Naive thymus-derived CD4-positive, alpha-beta T cell (primary cell): ENCODE results near the gene SS18L1. TPM values are rescaled to one million over a fixed set of nuclear protein-coding genes. Genes with fewer than 3 reads are reported as not detected.

ENCODE experiments used
- ATAC-seq: fragments of 150-1000 bp; cut with Tn5 transposase; 2 replicates; pipeline ENCODE4 v1.10.0; 2021; ENCODE audit warnings: mild to moderate bottlenecking, moderate library complexity
- CTCF ChIA-PET: fragments of 350-600 bp; sonication (Branson Sonifier 250); formaldehyde crosslinking; loops from one replicate; lab custom pipeline; 2021; ENCODE audit warnings: antibody characterized with exemption; lab: Charles Lee
- POLR2A ChIA-PET: fragments of 350-600 bp; sonication (Branson Sonifier 250); formaldehyde crosslinking; loops from one replicate; lab custom pipeline; 2021; ENCODE audit warnings: antibody characterized with exemption, inconsistent platforms; lab: Charles Lee
- DNase-seq, 9 donors: peaks; one replicate each; pipeline versions ENCODE4 v3.0.0 to v3.0.0-alpha.2; 2020 to 2022; ENCODE audit warnings: mixed read lengths in 1 of 9
- H3K27ac ChIP-seq: one replicate; pipeline ENCODE4 v1.7.0; 2013; ENCODE audit warnings: mild to moderate bottlenecking, low read depth, low read length, moderate library complexity
- H3K27me3 ChIP-seq, 2 donors: one replicate each; pipeline ENCODE4 v1.7.0; 2013; ENCODE audit warnings: low read length in 2 of 2, mild to moderate bottlenecking in 2 of 2, moderate library complexity in 2 of 2; ENCODE audit not compliant: control insufficient read depth in 2 of 2, insufficient read depth in 2 of 2
- H3K36me3 ChIP-seq, 3 experiments: 1 replicate in 2 of 3; 2 replicates in 1 of 3; pipeline ENCODE4 v1.7.0; 2013; ENCODE audit warnings: low read length in 3 of 3, mild to moderate bottlenecking in 3 of 3, moderate library complexity in 1 of 3; ENCODE audit not compliant: insufficient read depth in 3 of 3, control insufficient read depth in 2 of 3
- H3K4me1 ChIP-seq, 2 donors: one replicate each; pipeline ENCODE4 v1.7.0; 2013; ENCODE audit warnings: low read length in 2 of 2, mild to moderate bottlenecking in 2 of 2, moderate library complexity in 1 of 2; ENCODE audit not compliant: control insufficient read depth in 2 of 2, insufficient read depth in 2 of 2
- H3K4me3 ChIP-seq: 2 replicates; pipeline ENCODE4 v1.7.0; 2013; ENCODE audit warnings: mild to moderate bottlenecking, low read length
- H3K9me3 ChIP-seq, 3 experiments: 1 replicate in 2 of 3; 2 replicates in 1 of 3; pipeline ENCODE4 v1.7.0; 2013; ENCODE audit warnings: low read length in 3 of 3; ENCODE audit not compliant: control insufficient read depth in 2 of 3
- H3K27ac Mint-ChIP-seq, 9 donors: one replicate each; pipeline ENCODE4 v1.8.0; 2020 to 2022; ENCODE audit warnings: mixed read lengths in 9 of 9, mild to moderate bottlenecking in 8 of 9, moderate library complexity in 5 of 9, inconsistent platforms in 2 of 9
- H3K27me3 Mint-ChIP-seq, 5 donors: one replicate each; pipeline ENCODE4 v1.8.0; 2021 to 2022; ENCODE audit warnings: mixed read lengths in 5 of 5, mild to moderate bottlenecking in 1 of 5
- H3K36me3 Mint-ChIP-seq, 5 donors: one replicate each; pipeline ENCODE4 v1.8.0; 2020 to 2022; ENCODE audit warnings: mixed read lengths in 5 of 5, mild to moderate bottlenecking in 3 of 5, inconsistent platforms in 1 of 5
- H3K4me1 Mint-ChIP-seq, 7 donors: one replicate each; pipeline ENCODE4 v1.8.0; 2020 to 2022; ENCODE audit warnings: mixed read lengths in 7 of 7, mild to moderate bottlenecking in 3 of 7, inconsistent platforms in 1 of 7
- H3K4me3 Mint-ChIP-seq, 10 donors: one replicate each; pipeline ENCODE4 v1.8.0; 2020 to 2022; ENCODE audit warnings: mild to moderate bottlenecking in 10 of 10, mixed read lengths in 10 of 10, moderate library complexity in 6 of 10, inconsistent platforms in 2 of 10
- H3K9me3 Mint-ChIP-seq, 11 donors: one replicate each; pipeline ENCODE4 v1.8.0; 2020 to 2022; ENCODE audit warnings: mixed read lengths in 11 of 11, mild to moderate bottlenecking in 4 of 11, inconsistent platforms in 1 of 11, moderate library complexity in 1 of 11
- intact Hi-C, 2 donors: fragments of 100-400 bp; cut with micrococcal nuclease; formaldehyde crosslinking; loops; one replicate each; pipeline ENCODE4 v1.15.1; 2023
- polyA plus RNA-seq, 2 donors: library from polyadenylated mRNA; unstranded; fragments of 300-500 nt; fragmentation: Illumina TruSeq; gene quantifications; one replicate each; pipeline ENCODE4 v1.2.3, GENCODE V29; 2021
- total RNA-seq, 6 experiments: library from RNA in 5 of 6; stranded (reverse) in 5 of 6; gene quantifications; 1 replicate in 5 of 6; 2 replicates in 1 of 6; pipeline ENCODE4 v1.2.3 and lab custom pipeline; 2021 to 2026

The SS18L1 gene
- total and polyA plus RNA-seq, 7 experiments from 2014 or later: 0.47 to 26.7 (median 22.4) TPM

DNA sequence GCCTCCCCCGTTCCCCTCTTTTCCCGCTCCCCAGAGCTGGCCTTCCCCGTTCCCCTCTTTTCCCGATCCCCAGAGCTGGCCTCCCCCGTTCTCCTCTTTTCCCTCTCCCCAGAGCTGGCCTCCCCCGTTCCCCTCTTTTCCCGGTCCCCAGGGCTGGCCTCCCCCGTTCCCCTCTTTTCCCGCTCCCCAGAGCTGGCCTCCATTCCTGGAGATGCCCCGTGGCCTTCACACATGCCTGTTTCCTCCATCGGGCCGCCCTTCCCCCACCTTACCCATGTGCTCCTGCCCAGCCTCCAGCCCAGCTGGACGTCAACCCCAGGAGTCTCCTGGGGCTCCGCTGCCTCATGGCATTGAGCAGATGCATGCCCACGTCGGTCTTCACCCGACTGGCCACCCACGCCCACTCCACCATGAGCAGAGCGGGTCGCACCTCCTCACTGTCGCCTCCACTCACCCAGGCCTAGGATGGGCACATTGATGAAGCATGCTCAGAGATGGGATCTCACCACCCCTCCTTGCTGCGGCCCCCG lies 8.3 kb downstream of the SS18L1 start:
- intact Hi-C loops: no loop called here
- no peak overlapping the region for H3K4me3 ChIP-seq

DNA sequence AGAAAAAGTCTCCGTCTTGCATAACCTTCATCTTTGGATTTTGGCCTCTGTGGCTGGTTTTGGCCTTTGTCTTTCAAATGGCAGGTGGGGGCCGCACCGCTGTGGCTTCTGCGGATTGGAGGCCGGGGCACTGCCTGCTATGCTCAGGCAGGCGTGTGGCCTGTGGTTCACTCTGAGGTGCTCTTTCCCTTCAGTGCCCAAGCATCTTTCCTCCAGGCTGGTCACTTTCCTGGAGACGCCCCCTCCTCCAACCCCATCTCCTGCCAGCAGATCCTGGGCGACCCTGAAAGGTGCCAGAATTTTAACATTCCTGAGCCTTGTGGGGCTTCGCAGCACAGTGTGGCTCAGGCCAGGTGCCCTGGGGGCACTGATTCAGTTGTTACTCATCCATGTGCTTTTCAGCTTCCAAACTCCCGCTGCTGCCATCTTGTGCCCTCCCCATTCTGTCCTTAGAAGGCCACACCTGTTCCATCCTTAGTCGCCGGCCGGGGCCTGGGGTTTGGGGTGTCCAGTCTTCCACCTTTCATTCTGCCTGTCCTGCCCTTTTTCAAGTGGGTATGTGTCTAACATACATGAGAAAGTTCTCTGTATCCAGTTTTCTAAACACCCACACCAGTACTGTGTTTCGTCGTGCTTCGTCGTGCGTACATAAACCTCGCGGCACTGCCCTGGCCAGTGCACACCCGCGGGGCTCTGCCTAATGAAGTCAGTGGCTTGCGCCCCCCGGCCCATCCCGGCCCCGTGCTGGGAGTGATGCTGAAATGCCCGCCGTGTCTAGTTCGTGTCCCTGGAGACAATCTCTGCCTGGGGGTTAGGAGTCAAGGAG lies 12.1 kb downstream of the SS18L1 start:
- Mint-ChIP-seq H3K27ac (no peak overlapping the region), H3K9me3 (peaks cover 0 to 16% (median 0%) of the 10 kb centered on the region in 11 donors), H3K4me1 (peaks cover 7 to 30% (median 19%) of the 10 kb centered on the region in 7 donors), H3K36me3 (peaks cover 8 to 40% (median 25%) of the 10 kb centered on the region in 5 donors), H3K4me3 (no peak overlapping the region), H3K27me3 (no peaks in the 10 kb centered on the region)
- DNase-seq (no peak), ATAC-seq (no peak)
- ChIA-PET POLR2A (no interaction called here), CTCF (interaction anchor here (0.8 to 1.2 kb wide), 4 partner anchors 123 to 144 kb away, joined by 4 to 7 read pairs (median 6); no protein-coding TSS in a partner anchor)
- intact Hi-C loops: loop anchor here in 1 of 2 donors (2.0 kb wide), 1 partner anchor 13 kb away; the partner anchor contains the start of genes PSMA7 and SS18L1
- H3K4me3 ChIP-seq: no peak overlapping the region
- no peaks in the 10 kb centered on the region for H3K9me3 ChIP-seq
- H3K27me3 ChIP-seq: no peaks in the 10 kb centered on the region
- H3K4me1 ChIP-seq: peaks cover 0 to 3% of the 10 kb centered on the region in 2 donors
- H3K27ac ChIP-seq: no peak overlapping the region
- H3K36me3 ChIP-seq: peaks cover 0 to 36% (median 3%) of the 10 kb centered on the region in 3 experiments

More for the DNA sequence above, 8.3 kb downstream of the SS18L1 start:
- peaks cover 0 to 24% (median 3%) of the 10 kb centered on the region in 3 experiments for H3K36me3 ChIP-seq
- Mint-ChIP-seq H3K27me3 (no peaks in the 10 kb centered on the region), H3K36me3 (peaks cover 8 to 40% (median 25%) of the 10 kb centered on the region in 5 donors), H3K4me3 (no peak overlapping the region), H3K9me3 (peaks cover 0 to 16% (median 0%) of the 10 kb centered on the region in 11 donors), H3K27ac (no peak overlapping the region), H3K4me1 (peaks cover 4 to 51% (median 34%) of the 10 kb centered on the region in 7 donors)
- ChIA-PET POLR2A (interaction anchor here (0.9 kb wide), 1 partner anchor 11 kb away, joined by 4 read pairs; no protein-coding TSS in a partner anchor), CTCF (no interaction called here)
- H3K4me1 ChIP-seq: no peaks in the 10 kb centered on the region
- ATAC-seq (no peak), DNase-seq (no peak)
- H3K27ac ChIP-seq: no peak overlapping the region
- H3K27me3 ChIP-seq: no peaks in the 10 kb centered on the region
- no peaks in the 10 kb centered on the region for H3K9me3 ChIP-seq

DNA sequence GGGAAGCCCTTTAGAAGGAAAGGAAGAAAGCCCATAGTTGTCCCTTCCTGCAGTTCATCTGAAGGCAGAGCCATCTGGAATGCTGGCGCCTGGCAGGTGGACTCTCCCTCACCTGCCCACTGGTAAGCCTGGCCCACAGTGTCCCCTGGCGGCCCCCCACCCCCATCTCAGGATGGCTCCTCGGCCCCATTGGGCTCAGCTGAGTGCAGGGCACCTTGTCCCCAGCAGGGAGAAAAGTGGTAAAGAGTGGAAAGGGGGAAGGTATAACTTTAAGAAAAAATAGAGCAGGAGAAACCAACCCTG lies 12.6 kb downstream of the SS18L1 start:
- intact Hi-C loops: loop anchor here in 1 of 2 donors (2.0 kb wide), 1 partner anchor 13 kb away; the partner anchor contains the start of genes PSMA7 and SS18L1
- H3K4me3 ChIP-seq: no peak overlapping the region

GRCh38 chr20:62156592-62157386 lies 13.2 kb downstream of the SS18L1 start:
- peak; percentile 56 to 75 (median 69) for DNase-seq
- peak; percentile 93 for ATAC-seq
- H3K36me3 Mint-ChIP-seq: peaks cover 8 to 42% (median 25%) of the 10 kb centered on the region in 5 donors
- intact Hi-C loops: loop anchor here (1.0 to 2.0 kb wide), 3 partner anchors 14 to 146 kb away; partner anchors contain the start of genes PSMA7 (in 1 of the 2) and SS18L1 (in 1 of the 2)
- ChIA-PET CTCF (interaction anchor here (0.8 to 1.2 kb wide), 3 partner anchors 124 to 145 kb away, joined by 4 to 7 read pairs (median 4); no protein-coding TSS in a partner anchor), POLR2A (no interaction called here)
- H3K9me3 Mint-ChIP-seq: peaks cover 0 to 16% (median 0%) of the 10 kb centered on the region in 11 donors
- Histone ChIP-seq H3K36me3 (peaks cover 0 to 47% (median 3%) of the 10 kb centered on the region in 3 experiments), H3K27me3 (no peaks in the 10 kb centered on the region), H3K9me3 (no peaks in the 10 kb centered on the region), H3K4me1 (peaks cover 0 to 3% of the 10 kb centered on the region in 2 donors), H3K27ac (no peak overlapping the region), H3K4me3 (no peak overlapping the region)
- peak overlapping the region in 1 of 10 donors; percentile 45 for H3K4me3 Mint-ChIP-seq
- no peaks in the 10 kb centered on the region for H3K27me3 Mint-ChIP-seq
- peaks cover 7 to 30% (median 19%) of the 10 kb centered on the region in 7 donors for H3K4me1 Mint-ChIP-seq
- no peak overlapping the region for H3K27ac Mint-ChIP-seq

More for the DNA sequence above, 12.6 kb downstream of the SS18L1 start:
- H3K36me3 ChIP-seq: peaks cover 0 to 42% (median 3%) of the 10 kb centered on the region in 3 experiments
- H3K4me1 ChIP-seq: peaks cover 0 to 3% of the 10 kb centered on the region in 2 donors
- H3K9me3 Mint-ChIP-seq: peaks cover 0 to 16% (median 0%) of the 10 kb centered on the region in 11 donors
- ATAC-seq (no peak), DNase-seq (no peak)
- H3K36me3 Mint-ChIP-seq: peaks cover 8 to 42% (median 25%) of the 10 kb centered on the region in 5 donors
- no peak overlapping the region for H3K27ac ChIP-seq
- H3K4me1 Mint-ChIP-seq: peaks cover 7 to 30% (median 19%) of the 10 kb centered on the region in 7 donors
- peak overlapping the region in 1 of 9 donors; percentile 21 for H3K27ac Mint-ChIP-seq
- POLR2A ChIA-PET: no interaction called here
- no peaks in the 10 kb centered on the region for H3K27me3 ChIP-seq
- CTCF ChIA-PET: interaction anchor here (0.8 to 1.2 kb wide), 3 partner anchors 124 to 145 kb away, joined by 4 to 7 read pairs (median 4); no protein-coding TSS in a partner anchor
- H3K27me3 Mint-ChIP-seq: no peaks in the 10 kb centered on the region
- no peaks in the 10 kb centered on the region for H3K9me3 ChIP-seq
- no peak overlapping the region for H3K4me3 Mint-ChIP-seq

GRCh38 chr20:62157387-62158087 lies 14.0 kb downstream of the SS18L1 start:
- peaks cover 0 to 13% (median 0%) of the 10 kb centered on the region in 11 donors for H3K9me3 Mint-ChIP-seq
- H3K9me3 ChIP-seq: no peaks in the 10 kb centered on the region

More at GRCh38 chr20:62157387-62158087, 14.0 kb downstream of the SS18L1 start:
- H3K27me3 Mint-ChIP-seq: no peaks in the 10 kb centered on the region
- H3K36me3 Mint-ChIP-seq: peaks cover 8 to 38% (median 23%) of the 10 kb centered on the region in 5 donors
- H3K4me3 ChIP-seq: no peak overlapping the region
- ATAC-seq: no peak
- H3K36me3 ChIP-seq: peaks cover 0 to 42% (median 3%) of the 10 kb centered on the region in 3 experiments
- intact Hi-C loops: loop anchor here (1.0 to 2.0 kb wide), 3 partner anchors 15 to 147 kb away; partner anchors contain the start of genes PSMA7 (in 1 of the 2) and SS18L1 (in 1 of the 2)
- no peaks in the 10 kb centered on the region for H3K27me3 ChIP-seq
- H3K4me1 ChIP-seq: peaks cover 0 to 3% of the 10 kb centered on the region in 2 donors
- peaks cover 7 to 27% (median 17%) of the 10 kb centered on the region in 7 donors for H3K4me1 Mint-ChIP-seq
- no peak overlapping the region for H3K27ac ChIP-seq
- H3K27ac Mint-ChIP-seq: no peak overlapping the region
- no peak for DNase-seq
- ChIA-PET CTCF (interaction anchor here (0.5 to 1.2 kb wide), 2 partner anchors 10 to 146 kb away, joined by 5 to 7 read pairs; no protein-coding TSS in a partner anchor), POLR2A (no interaction called here)
- H3K4me3 Mint-ChIP-seq: no peak overlapping the region
